Stimulated activated CD4-positive, alpha-beta T cell treated with anti-CD3 and anti-CD28 coated beads, Interleukin-1b, Interleukin-23, amount 100 ng/mL, for 4 hours (primary cell): Measurements from ENCODE around the gene NPAS2.

Experiments used
- DNase-seq, 2 donors: peaks; one replicate each; pipeline ENCODE4 v3.0.0-alpha.2; 2020; ENCODE audit warnings: low read depth in 2 of 2

NPAS2 gene

DNA sequence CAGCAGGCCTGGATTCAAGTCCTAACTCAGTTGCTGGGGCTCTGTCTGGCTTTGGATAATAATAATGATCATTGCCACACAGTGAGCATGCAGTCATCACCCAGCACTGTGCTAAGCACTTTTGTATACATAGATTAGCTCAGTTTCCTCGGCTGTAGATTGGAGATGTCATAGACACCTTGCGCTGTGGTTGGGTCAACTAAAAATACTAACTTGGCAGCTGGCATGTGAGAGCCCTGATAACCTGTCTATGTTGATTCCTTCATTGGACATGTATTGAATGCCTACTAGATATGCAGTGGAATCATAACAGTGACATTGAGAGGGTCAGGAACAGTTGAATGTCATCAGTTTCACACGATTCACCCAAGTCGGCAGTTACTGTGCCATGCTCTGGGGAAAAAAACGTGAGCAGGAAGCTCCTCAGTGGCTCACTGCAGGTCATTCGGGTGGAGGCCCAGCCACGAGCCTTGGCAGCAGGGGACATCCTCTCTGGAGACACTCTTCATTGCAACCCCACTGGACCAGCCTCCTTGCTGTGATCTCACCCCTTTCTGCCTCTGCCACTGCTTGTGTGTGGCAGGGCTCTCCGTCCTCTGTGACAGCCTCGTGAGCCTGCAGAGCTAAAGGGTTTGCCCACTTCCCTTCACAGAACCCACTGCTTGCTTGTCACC lies 85.3 kb downstream of the NPAS2 start:
- no peak for DNase-seq

DNA sequence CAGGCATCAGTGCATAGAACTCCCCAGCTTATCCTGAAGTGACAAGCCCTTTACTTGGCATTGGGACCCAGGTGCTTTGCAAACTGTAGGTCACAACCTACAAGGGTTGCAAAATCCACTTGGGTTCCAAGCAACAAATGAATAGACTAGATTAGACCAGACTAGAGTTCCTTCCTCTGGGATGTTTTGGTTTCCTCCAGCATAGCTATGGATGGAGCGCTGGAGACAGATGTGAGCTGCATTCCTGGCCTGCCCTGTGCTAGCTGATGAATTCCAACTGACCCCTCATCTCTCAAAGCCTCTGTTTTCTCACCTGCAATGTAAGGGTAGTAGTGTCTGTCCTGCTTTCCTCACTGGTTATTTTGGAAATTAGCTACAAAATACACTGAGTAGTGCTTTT lies 86.2 kb downstream of the NPAS2 start:
- DNase-seq, result no peak

GRCh38 chr2:100906679-100907078 lies 86.7 kb downstream of the NPAS2 start:
- DNase-seq, result no peak

GRCh38 chr2:100907832-100908231 lies 87.9 kb downstream of the NPAS2 start:
- DNase-seq, result no peak

DNA sequence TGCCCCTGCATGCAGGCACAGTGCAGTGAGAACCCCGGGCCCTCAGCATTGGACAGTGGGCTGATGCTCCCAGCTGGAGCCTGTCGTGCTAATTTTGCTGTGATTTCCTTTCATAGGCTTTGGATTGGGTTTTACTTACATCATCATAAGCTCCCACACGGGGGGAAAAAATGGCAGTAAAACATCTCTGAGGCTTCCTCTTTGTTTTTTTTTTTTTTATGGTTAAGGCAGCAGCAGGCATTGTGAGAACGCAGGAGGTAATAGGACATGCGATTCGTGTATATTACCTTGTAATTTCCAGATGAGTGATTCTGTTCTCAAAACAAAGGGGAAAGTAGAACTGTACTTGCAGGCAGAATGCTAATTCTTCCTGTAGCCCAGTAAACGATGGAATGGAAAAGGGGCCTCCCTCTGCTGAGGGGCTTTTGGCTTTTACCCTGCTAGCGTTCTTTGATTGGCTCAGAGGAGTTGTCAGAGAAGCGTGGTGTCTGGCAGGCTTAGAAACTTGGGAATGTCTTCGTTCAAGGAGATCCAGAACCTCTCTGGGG lies 89.7 kb downstream of the NPAS2 start:
- DNase-seq, result no peak

DNA sequence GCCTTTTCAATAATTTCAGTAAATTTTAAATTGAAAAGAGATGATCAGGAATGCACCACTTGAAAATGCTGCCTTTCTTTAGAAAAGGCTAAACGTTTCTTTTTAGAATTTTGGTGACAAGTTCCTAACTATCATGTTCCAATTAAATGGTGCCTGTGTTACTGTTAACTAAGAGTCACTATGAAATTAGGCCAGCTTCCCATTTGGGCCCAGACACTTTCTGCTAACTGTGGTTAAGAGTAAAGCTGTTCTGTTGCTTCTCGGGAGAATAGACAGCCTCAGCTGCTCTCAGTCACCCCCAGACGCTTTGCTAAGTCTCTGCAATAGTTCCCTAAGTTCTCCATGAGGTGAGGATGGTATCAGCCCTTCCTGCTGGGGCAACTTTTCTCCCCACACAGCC lies 90.2 kb downstream of the NPAS2 start:
- no peak for DNase-seq

GRCh38 chr2:100919316-100919715 lies 99.4 kb downstream of the NPAS2 start:
- no peak for DNase-seq

- no peak for DNase-seq
Observed at GRCh38 chr2:100921685-100922161, 101.8 kb downstream of the NPAS2 start.

DNA sequence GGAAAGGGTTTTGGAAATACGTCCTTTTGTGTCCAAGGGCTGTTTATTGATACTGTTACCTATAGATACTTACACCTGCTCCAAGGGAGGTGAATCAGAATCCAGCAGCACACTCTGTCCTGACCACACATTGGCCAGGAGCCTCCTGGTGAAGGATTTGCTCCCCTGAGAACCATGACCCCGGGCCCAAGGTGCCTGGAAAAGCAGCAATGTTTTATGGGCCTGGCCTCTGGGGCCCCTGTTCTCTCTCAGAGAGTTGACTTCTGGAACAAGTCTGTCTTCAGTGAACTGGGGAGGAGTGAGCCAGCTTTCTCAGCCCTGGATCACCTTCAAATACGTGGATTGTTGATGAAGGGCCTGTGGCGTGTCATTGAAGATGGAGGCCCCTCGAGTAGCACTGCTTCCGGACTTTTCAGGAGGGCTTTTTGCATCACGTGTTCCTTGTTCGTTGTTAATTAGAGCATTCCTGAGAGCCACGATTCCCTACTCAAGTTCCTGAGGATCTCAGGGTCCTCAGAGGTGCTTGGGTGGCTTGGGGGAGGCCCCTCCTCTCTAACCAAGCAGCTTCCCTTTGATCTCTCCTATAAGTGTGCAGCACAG lies 103.6 kb downstream of the NPAS2 start:
- DNase-seq, result no peak

DNA sequence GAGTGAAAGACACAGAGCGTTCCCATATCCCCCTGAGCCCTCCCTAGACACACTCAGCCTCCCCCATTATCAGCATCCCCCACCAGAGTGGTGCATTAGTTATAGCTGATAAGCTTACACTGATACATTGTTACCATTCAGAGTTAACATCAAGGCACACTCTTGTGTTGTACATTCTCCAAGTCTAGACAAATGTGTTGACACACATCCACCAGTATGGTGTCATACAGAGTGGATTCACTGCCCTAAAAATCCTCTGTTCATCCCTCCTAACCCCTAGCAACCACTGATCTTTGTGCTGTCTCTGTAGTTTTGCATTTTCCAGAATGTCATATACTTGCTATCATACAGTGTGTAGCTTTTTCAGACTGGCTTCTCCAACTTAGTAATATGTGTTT lies 104.2 kb downstream of the NPAS2 start:
- no peak for DNase-seq

DNA sequence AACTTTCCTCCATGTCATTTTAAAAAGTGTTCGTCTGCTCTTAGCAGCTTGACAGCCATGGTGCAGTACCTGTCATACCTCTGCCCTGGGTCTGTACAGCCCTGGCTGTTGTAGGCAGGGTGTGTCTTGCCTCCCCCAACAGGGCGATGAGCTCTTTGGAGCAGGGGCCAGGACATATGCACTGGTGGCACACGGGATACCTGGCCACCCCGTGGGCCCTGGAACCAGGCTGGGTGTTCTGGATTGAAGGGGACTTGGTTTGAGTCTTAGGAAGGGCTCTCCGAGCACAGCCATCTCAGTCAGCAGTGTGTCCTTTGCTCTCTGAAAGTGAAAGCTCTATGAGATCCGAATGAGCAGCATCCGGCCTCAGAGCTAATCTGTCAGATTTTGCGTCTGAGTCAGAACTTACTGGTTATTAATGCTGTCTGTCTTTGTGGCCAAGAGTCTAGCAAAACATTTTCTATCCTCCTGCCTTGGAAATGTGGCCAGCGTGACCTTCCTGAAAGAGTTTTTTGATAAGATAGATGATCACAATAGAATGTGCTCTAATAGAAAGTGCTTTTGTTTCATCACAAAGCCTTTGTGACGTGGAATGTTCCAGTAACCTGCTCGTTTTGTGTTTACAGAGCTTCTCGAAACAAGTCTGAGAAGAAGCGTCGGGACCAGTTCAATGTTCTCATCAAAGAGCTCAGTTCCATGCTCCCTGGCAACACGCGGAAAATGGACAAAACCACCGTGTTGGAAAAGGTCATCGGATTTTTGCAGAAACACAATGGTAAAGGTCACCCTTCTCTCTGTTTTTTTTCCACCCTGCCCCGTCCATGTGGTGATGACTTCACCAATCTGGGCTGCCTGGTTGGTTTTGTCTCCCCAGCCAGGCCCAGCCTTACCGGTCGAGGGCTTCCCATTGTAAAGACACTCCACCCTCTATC lies 104.8 kb downstream of the NPAS2 start:
- no peak for DNase-seq

GRCh38 chr2:100928235-100928634 lies 108.3 kb downstream of the NPAS2 start:
- no peak for DNase-seq

DNA sequence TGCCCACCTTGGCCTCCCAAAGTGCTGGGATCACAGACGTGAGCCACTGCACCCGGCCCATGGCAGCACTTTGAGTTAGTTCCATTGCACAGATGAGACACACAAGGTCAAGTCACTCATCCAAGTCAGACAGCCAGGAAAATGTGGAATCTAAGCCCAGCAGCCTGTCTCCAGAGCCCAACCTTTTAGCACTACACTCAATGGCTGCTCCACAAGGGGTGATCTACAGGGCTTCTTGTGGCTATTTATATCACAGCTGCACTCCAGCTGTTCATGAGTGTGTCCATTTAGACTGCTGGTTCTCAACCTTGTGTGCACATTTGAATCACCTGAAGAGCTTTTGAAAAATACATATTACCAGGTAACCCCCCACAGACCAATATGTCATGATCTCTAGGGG lies 109.2 kb downstream of the NPAS2 start:
- DNase-seq, result no peak

- DNase-seq, result no peak
Observed at GRCh38 chr2:100934504-100935371, 114.8 kb downstream of the NPAS2 start.

- DNase-seq, result no peak
Observed at GRCh38 chr2:100935372-100935752, 115.4 kb downstream of the NPAS2 start.

DNA sequence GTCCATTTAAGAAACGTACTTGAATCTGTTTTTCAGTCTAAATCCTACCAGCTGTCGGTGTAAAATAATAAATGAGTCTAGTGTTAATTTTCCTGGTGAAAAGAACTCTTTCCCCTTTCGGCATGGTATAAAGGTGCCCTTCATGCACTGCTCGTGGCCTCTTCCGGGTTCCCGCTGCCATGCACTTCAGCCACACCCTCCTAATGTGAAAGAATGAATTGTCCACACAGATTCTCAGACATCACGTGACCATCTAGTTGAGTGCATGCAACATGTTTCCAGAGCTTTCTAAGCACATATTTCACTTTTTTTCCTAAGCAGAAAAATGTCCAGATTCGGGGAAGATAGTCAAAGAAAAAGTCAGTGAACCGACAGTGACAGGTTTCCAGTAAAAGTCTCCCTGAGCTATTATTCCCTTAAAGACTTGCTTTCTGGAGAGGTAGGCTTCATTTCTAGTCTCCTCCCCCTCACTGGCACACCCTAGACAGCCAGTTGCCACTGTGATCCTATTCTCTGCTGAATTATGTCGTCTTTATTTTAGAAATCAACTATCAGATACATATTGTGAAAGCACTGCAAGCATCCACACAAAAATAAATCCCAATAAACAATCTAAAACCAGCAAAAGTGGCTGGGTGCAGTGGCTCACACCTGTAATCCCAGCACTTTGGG lies 116.3 kb downstream of the NPAS2 start:
- DNase-seq, result no peak

GRCh38 chr2:100936972-100937542 lies 117.1 kb downstream of the NPAS2 start:
- no peak for DNase-seq

- DNase-seq, result no peak
Observed at GRCh38 chr2:100938031-100939026, 118.4 kb downstream of the NPAS2 start.

- no peak for DNase-seq
Observed at GRCh38 chr2:100939445-100939844, 119.5 kb downstream of the NPAS2 start.
